NCI-H524 (cell line): ENCODE measurements around the gene ARHGEF28.
A peak's percentile ranks its signal among the peaks of the same experiment; 100 is the strongest.

Experiments used
- DNase-seq, 2 experiments: peaks; one replicate each; lab custom pipeline; 2025; lab: John Stamatoyannopoulos, UW

The ARHGEF28 gene

DNA sequence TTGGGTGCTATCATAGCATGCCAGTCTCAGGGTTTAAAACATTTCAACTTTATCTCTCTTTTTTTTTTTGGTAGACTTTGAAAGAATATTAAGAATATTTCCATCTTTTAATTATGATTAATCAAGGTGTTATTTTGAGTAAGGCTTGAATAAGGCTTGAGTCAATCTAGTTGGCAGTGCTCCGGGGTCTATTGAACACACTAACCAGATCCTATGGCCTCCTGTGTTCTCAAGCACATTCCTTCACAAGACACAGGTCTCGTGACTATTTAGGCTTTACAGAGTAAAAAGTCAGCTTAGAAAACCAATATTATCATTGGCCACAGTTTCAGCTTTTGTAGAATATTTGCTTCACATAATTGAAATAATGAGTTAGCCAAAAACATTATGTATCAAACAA is 151.2 kb downstream of the ARHGEF28 start:
- DNase-seq: no peak

GRCh38 chr5:73780302-73781080 is 154.5 kb downstream of the ARHGEF28 start:
- DNase-seq: no peak

DNA sequence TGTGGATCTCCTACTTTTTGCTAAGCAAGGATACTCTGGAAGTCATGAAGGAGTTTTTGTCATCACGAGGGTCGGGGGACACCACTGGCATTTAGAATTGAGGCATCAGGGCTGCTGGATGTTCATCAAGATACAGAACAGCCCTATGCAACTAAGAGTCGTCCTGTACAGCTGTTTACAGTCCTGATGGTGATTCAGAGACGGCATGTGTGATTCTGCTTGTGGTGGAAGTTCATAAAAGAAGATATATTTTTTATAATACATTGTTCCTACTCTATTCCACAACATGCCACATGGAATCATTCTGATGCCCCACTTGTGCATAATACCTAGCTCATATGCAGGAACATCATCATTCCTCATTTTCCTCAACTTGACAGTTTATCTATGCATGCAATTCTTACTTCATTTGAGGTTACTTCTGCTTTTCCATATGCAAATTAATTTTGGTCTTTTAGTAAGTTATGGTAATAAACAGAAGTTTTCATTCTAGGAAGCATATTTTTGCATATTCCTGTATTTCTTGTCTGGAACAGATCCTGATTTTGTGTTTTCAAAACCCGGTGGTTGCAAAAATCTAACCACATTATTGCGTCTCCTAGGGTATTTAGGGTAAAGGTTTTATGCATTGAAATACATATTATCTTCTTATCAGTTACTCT is 155.2 kb downstream of the ARHGEF28 start:
- DNase-seq: no peak

GRCh38 chr5:73783828-73784227 is 157.8 kb downstream of the ARHGEF28 start:
- peak in 1 of 2 experiments; percentile 19 for DNase-seq

GRCh38 chr5:73786043-73786831 is 160.2 kb downstream of the ARHGEF28 start:
- DNase-seq: peak; percentile 1 to 61

GRCh38 chr5:73789851-73790281 is 163.9 kb downstream of the ARHGEF28 start:
- DNase-seq: no peak

- DNase-seq: no peak
Observed at GRCh38 chr5:73791389-73791788, 165.4 kb downstream of the ARHGEF28 start.

GRCh38 chr5:73792687-73793320 is 166.8 kb downstream of the ARHGEF28 start:
- peak; percentile 39 to 67 for DNase-seq

- DNase-seq: no peak
Observed at GRCh38 chr5:73793911-73794310, 167.9 kb downstream of the ARHGEF28 start.

- DNase-seq: no peak
Observed at GRCh38 chr5:73796164-73797131, 170.5 kb downstream of the ARHGEF28 start.

GRCh38 chr5:73797132-73797510 is 171.1 kb downstream of the ARHGEF28 start:
- no peak for DNase-seq

DNA sequence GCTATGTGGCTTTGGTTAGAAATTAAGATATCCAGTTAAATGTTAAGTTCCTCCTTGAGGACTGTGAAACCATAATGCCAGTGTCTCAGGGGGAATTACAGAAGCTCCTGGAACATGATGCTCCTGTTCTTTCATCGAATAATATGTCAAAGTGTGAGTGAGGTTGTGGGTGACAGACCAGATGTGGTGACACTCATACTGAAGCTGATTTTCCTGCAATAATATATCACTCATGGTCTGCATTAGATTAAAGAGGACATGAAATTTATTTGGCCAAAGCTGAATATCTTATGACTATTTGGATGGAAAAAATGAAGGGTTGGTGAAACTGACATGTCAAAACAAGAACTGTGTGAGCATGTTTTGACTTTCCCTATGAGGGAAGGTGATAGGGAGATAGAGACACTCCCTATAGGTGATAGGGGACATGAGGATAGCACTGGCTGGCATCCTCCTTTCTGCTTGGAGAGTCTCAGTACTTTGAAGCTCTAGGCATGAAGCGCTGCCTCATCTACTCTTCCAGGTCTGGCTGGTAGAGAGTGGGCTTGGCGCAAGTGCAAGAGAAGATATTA is 173.5 kb downstream of the ARHGEF28 start:
- no peak for DNase-seq

GRCh38 chr5:73801686-73802085 is 175.7 kb downstream of the ARHGEF28 start:
- DNase-seq: no peak

- no peak for DNase-seq
Observed at GRCh38 chr5:73805449-73805848, 179.5 kb downstream of the ARHGEF28 start.

DNA sequence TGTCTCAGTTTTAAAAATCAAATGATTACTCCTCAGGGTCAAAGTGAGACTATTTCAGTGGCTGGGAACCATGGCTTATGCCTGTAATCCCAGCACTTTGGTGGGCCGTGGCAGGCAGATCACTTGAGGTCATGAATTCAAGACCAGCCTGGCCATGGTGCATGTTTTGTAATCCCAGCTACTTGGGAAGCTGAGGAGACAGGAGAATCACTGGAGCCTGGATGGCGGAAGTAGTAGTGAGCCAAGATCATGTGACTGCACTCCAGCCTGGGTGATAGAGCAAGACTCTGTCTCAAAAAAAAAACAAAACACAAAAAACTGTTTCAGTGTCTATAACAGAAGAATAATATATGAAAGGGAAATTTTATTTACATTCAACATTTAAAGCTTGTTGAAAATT is 182.9 kb downstream of the ARHGEF28 start:
- no peak for DNase-seq

GRCh38 chr5:73810429-73810828 is 184.4 kb downstream of the ARHGEF28 start:
- no peak for DNase-seq

- no peak for DNase-seq
Observed at GRCh38 chr5:73812457-73812856, 186.5 kb downstream of the ARHGEF28 start.

DNA sequence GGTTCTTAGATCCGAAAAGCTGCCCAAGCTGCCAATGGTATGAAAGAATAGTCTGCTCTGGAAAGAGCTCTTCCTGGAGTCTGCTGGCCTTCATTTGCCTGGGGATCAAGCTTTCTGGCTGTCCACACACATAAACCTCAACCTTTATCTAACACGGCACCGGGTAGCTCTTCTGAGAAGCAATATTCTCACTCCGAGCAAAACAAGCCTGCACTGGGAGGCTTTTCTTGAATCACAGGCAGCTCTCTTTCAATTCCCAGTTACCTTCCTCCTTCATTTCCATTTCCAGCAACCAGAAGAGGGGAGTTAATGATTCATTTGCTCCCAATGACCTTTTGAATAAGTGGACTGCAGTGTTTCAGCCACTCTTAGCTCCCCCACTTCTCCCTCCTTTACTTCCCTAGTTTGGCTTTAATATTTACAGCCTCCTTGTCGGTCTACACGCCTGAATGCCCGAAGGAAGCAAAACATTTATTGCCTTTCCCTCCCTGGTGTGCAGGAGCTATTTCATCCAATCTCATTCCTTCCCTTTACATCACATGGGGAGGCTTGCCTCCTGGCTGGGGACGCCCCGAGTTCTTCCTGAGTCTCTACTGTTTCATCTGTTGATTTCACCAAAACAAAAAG is 187.1 kb downstream of the ARHGEF28 start:
- DNase-seq: no peak

- DNase-seq: no peak
Observed at GRCh38 chr5:73814233-73814846, 188.3 kb downstream of the ARHGEF28 start.

DNA sequence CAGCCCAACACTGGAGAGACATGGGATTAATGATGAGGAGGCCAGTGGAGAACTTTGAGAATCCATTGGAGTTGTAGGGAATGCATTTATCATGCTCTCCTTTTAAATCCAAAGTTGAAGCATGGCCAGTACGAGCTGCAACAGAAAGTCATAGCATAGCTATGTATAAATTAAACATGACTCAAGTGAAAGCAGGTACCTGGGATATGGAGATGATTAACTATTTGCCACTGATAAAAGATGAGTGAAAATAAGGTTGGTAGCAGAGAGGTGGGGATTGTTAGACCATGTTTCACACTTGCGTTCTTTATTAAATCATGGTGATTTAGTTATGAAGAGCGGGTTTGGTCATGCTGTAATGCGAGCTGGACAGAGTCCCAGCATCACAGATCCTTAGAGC is 189.6 kb downstream of the ARHGEF28 start:
- DNase-seq: no peak
